HG03571 (cell line): ENCODE measurements around the gene NPC1L1.
A peak's percentile ranks its signal among the peaks of the same experiment; 100 is the strongest.

Experiments
- ATAC-seq: cut with Tn5 transposase; IDR thresholded peaks from one replicate; pipeline ENCODE4 v1.9.1; 2021; ENCODE audit not compliant: unreplicated experiment

NPC1L1 gene

DNA sequence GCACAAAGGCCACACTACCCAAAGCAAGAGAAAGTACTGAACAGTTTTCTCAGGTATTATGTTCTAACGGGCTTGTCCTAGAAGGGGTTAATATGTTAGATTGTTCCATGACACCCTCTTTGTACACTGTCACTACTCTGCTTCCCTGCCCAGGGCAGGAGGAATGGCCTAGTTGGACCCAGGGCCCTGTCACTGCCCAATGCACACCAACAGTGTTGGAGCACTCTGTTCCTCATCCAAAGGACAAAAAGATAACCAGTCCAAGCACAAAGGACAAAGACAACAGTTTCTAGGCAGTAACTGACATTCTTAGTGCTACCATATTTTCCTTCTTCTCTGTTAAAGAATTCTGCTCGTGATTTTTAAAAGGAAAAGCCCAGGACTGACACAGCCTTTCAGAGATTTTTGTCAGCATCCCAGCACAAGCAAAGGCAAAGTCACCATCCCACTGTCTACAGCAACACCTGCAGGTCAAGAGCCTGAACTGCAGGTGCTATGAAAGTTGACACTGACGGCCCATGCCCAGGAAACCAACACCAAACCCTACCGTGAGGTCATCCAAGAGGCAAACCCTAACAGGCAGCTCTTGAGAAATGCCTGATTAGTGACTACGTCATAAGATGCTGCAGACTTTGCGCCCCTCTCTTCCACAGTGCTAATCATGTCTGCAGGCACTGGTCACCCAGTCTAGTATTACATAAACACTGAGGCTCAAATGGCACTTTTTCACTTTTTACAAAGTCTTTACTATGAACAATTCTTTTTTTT lies 63.9 kb downstream of the NPC1L1 start:
- ATAC-seq, result peak; percentile 85

GRCh38 chr7:44476313-44476712 lies 64.8 kb downstream of the NPC1L1 start:
- no peak for ATAC-seq

GRCh38 chr7:44473295-44473694 lies 67.8 kb downstream of the NPC1L1 start:
- ATAC-seq, result no peak

GRCh38 chr7:44472843-44473242 lies 68.3 kb downstream of the NPC1L1 start:
- no peak for ATAC-seq

DNA sequence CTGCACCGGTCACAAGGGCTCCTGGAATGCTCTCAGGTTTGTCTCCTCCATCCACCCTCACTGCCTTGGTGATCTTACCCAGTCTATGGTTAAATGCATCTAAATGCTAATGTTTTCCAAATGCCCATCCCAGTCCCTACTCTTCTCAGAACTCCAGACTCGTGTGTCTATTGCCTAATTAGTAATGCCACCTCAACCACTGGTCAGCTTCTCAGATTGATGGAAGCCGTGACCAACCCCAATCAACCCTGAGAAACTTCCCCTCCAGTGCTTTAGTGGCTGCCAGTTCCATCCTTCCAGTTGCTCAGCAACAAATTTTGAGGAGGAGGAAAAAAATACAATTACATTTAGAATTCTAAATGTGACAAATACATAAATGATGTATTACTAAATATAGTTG lies 69.3 kb downstream of the NPC1L1 start:
- no peak for ATAC-seq

DNA sequence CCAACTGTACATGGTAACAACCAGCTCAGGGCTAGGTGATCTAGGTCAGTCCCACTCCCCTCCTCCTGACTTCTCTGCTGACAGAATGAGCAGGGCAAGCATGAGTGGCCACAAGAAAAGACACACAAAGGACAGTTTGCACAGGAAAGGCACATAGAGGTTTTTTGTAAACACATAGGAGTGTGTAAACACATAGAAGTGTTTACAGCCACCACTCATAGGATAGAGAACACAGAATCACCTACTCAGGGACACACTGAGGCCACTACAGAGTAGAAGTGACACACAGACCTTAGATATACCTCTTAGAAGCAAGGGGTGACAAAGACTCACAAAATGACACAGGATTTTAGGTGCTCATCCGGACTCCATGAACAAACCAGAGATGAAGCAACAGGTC lies 69.7 kb downstream of the NPC1L1 start:
- no peak for ATAC-seq

DNA sequence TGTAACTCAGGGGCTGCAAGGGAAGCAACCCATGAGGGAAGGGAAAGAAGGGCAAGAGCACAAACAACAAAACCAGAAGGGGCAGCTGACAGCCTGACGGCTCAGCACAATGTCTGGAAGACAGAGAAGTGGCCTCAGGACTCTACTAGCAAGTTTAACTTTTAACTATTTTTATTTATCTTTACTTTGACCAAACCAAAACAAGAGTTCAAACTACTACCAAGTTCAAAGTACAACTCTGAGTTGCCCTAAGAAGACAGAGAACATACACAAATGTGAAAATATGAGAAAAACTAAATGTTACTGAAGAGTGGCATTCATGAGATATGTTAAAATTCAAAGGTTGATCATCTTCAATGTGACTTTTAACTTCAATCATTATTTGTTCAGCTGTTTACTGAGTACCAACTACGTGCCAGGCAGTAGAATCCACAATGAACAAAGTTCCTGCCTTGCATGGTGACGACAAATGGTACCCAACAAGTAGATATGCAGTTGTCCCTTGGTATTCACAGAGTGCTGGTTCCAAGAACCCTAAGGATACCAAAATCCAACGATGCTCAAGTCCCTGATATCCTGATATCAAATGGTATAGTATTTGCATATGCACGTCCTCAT lies 70.4 kb downstream of the NPC1L1 start:
- ATAC-seq, result no peak

GRCh38 chr7:44470135-44470479 lies 71.0 kb downstream of the NPC1L1 start:
- ATAC-seq, result no peak

- no peak for ATAC-seq
Observed at GRCh38 chr7:44469461-44470134, 71.5 kb downstream of the NPC1L1 start.

- no peak for ATAC-seq
Observed at GRCh38 chr7:44467217-44467548, 73.9 kb downstream of the NPC1L1 start.

DNA sequence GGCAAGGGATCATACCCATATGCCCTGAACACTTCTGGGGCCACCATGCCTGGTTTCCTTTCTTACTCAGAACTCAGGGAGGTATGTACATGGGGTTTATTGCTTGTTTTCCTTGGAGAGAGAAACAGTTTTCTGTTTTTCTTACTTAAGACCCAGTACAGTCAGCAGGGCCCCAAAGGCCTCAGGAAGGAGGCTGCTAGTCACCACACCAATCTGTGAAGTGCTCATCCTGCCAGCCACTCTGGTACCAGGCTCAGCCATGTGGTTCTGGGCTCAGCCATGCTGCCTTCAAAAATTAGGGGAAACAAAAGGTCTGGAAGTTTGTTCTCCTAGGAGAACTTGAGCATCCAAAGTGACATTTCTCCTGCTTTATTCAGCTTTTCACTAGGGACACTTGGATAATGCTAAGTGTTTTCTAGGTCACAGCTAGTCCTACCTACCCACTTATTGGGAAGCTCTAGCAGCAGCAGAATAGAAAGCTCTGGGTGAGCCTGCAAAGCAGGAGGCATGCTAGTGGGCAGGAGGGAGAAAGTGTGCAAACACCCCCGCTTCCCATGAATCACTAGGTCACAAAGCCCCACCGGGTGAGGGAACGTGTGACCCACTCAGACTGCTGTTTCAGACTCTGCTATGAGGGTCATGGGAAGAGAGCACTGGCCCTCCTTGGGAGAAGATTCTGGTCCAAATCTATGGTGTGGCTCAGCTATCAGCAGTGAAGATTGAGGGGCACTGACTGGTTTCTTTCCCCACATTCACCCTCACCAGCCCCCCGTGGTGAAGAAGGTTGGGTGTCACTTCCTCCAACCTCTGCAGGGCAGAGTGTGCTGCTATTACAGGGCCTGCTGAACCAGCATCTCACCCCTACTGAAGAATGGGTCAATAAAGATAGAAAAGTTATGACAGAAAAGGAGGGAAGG lies 74.6 kb downstream of the NPC1L1 start:
- ATAC-seq, result no peak

- ATAC-seq, result no peak
Observed at GRCh38 chr7:44465490-44465889, 75.6 kb downstream of the NPC1L1 start.

- ATAC-seq, result no peak
Observed at GRCh38 chr7:44463169-44463808, 77.8 kb downstream of the NPC1L1 start.
